GM19023 (cell line): ENCODE data around the gene EPB41L4A.

Source experiments
- ATAC-seq: cut with Tn5 transposase; IDR thresholded peaks from one replicate; pipeline ENCODE4 v1.9.1; 2021; ENCODE audit warnings: mild to moderate bottlenecking, moderate library complexity; ENCODE audit not compliant: unreplicated experiment

EPB41L4A gene

DNA sequence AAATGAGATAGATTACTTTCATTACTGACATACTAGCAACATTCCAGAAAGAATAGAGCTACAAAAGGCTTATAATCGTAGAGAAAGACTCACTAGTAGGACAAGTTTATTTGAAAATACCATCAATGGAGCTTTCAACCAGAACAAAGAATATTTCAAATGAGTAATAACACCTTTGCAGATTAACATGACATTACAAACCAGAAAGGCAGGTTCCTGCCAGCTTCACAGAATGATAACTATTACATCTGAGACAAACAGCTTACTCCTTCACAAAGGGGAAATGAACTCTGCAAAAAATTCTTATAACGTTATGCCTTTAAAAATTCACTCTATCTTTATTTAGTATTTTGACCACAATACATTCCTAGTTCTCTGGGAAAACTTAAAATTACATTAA, 103.1 kb downstream of the EPB41L4A start:
- no peak for ATAC-seq

DNA sequence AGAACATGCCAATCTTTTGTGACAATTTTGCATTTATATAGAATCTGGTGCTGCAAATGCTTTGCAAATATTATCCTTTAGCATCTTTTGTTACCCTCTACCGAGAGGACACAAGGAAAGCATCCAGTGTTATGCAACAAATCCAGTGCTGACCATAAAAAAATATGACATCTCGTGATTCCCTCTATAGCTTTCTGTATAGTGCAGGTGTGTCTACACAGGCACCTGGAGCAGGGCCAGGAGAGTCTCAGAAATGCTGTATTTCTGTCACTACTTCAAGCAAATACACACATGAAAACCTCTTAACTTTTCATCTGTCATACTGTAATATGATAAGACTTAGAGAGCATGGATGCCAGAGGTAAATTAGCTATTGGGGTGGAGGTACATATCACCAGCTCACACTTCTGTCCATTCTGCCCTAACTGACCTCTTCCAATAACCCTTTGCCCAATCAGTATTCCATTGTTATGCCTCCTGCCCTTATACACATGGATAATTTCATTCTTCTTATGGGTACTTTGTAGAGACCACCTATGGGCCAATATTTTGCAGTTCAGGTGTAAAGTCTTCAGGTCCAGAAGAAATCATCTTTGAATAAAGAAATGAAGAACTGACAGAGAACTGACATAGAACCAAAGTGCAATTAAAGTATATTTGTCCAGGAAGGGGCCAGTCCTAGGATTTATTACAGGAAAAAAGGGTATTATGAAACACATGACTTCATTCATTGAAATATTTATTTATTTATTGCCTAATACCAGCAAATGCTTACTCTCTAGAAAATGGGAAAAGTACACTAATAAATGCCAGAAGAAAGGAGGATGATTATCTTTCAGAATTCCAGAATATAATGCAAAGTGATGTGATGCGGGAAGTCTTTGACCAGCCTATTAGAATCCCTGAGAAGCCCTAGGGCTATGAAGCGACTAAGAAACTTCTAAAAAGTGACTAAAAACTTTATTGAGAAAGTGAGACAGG, 106.5 kb downstream of the EPB41L4A start:
- no peak for ATAC-seq

DNA sequence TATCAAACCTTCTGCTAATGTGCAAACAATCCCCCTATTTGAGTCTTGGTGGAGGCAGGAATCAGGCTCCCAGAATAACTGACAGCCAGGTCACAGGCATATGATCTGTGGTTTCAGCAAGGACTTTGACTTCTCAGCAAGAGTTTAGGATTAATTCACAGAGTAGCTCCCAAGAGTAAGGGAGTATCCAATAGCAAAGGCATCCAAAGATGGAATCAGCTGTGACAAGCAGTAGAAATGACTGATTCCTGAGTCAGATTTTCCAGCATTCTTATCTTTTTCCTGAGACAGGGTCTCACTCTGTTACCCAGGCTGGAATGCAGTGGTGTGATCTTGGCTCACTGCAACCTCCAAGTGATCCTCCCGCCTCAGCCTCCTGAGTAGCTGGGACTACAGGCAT, 108.3 kb downstream of the EPB41L4A start:
- ATAC-seq: no peak

DNA sequence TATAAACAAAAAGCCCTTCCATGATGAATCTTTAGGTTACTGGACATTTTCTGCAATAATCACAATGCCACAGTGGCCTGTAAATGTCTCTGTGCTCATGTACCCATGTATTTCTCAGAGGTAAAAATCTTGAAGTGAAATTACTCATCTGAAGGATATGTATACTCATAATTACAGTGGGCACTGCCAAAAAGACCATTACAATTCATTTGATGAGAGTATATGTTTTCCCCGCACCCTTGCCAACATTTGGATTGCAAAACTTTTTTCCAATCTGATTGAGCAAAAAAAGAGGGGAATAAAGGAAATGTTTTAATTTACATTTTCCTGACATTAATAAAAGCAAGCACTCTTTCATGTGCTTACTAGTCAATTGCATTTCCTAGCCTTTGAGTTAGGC, 110.5 kb downstream of the EPB41L4A start:
- ATAC-seq: no peak

DNA sequence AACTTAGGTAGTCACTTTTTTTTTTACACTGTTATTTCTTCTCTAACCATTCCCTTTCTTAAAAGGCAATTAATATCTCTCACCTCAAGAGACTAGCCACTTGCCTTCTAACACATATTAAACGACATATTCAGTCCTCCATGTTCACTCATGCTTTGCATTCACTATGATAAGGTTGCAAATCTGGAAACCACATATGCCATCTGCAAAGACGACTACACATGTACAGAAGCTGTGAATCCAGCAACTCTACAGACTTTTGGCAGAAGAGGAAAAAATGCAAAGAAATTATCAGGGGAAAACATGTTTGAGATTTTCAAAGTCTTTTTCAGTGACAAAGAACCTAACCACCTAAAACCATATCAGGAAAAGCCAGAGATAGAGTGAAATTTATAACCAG, 112.1 kb downstream of the EPB41L4A start:
- no peak for ATAC-seq

DNA sequence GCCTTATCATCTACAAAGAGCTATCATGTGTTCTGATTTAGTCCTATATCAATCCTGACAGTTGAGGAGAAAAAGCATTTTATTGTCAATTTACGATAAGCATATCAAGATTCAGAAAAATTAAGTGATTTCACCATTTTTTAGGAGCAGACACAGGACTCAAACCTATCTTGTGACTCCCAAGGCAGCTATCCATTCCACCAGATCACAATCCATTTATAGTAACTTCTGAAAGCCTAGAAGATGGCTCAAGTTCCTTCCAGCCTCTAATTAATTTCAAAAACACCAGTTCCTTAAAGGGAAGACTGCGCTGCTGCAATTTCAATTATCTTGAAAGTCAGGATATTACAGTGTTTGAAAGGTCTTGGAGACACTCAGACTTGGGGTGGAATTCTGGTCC, 114.3 kb downstream of the EPB41L4A start:
- ATAC-seq: no peak

DNA sequence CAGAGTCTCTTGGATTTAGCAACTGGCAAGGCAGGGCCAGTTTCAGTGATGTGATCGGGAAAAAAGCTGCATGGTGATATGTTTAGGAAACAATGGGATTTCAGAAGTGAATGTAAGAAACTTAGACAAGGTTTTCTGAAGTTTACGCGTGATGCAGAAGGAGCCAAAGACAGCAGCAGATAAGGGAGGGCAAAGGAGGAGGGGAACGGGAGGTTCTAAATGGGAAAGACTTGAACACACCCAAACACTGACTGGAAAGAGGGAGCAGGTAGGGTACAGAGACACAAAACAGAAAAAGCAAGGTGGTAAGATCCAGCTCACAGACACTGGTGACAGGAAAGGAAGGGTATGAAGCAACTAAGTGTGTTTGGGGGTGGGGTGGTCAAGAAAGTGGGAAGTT, 115.4 kb downstream of the EPB41L4A start:
- no peak for ATAC-seq

DNA sequence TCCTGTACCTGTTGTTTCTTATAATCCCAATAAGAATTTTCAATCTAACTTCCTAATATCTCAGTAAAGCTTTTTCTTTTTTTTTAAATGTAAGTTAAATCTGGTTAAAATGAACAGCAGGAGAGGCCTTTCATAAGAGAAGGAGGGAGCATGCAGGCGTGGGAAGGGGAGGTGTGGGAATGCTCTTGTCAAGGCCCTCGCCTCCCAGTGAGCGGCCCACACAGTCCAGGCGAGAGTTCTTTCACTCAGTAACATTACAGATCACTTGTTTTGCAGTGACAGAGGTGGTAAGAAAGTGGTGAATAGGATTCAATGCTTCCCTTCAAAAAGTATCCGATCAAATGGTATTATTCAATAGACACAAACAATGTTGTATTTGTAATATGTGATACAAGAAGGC, 125.0 kb downstream of the EPB41L4A start:
- ATAC-seq: no peak

DNA sequence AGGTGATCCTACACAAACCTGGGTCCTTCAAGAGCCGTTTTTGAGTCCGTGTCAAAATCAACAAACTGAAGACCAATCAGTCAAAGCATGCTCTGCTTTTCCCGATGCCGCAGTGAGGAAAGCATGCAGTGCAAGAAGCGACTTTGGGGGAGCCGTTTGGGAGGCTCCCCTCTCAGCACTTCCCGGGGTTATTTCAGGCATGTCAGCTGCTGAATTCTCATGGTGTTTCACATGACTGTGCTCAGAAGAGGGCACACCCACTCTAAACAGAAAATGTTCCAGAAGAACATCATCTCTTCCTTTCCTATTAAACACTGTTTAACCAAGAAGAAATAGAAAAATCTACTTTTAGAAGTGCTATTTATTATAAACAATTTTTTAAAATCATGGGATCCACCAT, 125.5 kb downstream of the EPB41L4A start:
- ATAC-seq: no peak

DNA sequence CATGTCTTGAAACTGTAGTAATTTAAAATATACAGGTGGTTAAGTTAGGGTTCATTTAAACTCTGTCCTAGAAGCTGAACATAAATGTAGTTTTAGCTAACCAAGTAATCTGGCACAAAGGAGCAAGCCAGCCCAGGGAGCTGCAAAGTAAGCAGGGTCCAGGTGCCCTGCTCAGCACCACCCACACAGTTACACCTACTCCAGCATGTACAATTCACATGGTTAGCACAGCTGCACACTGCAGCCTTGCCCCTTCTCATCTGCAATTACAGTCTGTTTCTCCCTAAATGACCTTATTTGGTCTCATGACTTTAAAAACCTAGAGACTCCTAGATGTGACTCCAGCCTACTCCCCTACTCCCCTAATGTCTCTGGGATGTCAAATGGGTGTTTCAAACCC, 128.4 kb downstream of the EPB41L4A start:
- ATAC-seq: no peak

DNA sequence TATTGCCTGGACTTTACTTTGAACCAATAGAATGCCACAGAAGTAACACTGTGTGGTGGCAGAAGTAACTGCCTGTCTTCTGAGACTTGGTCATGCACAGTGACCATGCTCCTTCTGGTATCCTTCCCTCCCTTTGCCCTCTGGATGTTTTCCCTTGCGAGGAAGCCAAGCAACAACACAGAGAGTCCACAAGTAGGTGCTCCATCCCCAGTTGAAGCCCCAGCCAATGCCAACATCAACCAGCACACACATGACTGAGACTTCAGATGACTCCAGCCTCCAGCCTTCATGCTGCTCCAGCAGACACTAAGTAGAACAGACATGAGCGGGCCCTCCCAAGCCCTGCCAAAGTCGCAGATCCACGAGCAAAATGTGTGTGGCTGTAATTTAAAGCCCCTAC, 129.6 kb downstream of the EPB41L4A start:
- ATAC-seq: no peak

DNA sequence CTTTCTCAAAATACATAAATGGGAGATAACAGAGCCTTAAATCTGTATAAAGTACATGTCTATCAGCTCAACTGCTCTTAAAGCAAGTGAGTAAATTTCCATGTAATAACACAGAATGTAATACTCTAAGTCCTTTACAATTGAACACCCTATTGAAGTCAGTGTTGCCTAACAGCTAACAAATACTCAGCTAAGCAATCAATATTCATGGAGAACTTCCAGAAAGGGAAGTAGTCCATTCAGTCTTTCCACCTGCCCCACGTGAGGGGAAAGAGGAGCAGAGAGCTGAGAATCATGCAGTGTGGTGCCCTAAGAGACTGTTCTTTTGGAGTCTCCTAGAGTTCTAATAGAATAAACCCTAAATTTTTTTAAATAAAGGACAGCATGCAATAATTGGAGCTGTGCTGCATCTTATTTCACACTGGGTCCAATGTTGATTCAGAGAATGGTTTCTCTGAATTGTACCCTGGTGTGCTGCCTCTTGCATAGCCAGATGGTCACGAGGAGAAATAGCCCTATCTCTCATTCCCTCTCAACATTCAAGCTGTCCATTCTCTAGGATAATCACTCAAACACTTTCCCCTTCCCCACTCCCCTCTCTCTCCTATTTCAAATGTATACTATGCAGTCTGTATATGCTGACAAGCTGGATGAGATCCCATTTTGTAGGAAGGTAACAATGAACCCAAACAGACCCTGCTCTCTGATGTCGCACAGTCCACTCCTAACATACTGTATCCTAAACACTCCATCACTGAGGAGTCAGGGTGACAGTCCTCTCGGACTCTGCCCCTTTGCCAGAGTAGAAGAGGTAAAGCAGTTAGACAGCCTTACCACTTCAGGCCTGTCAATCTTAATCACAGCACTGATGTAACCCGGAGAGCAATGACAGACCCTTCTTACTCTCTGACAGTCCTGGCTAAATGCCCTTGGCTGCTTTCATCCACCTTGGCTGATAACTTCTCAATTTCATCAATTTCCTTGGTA, 134.8 kb downstream of the EPB41L4A start:
- ATAC-seq: no peak

DNA sequence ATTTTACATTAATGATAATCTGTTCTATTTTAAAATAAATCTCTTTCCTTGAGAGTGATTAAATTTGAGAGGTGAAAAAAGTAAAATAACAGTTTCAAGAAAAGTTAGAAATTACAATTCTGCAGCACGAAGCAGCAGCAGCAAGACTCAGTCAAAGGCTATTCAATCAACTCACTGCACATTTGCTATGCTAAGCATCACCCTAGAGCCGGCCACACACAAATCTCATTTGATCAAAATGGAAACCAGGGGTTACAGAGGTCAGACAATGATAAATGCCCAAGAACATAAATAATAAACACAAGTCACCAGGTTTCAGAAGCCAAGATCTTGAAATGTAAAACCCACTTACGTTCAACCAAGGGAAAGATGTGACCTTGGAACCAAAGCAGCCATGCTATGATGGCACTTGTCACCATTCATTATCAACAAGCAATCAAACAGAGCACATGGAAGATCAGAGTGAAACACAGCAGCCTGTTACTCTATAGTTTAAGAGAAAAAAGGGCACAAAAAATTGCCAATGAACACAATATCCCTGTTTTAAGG, 136.0 kb downstream of the EPB41L4A start:
- ATAC-seq: no peak

DNA sequence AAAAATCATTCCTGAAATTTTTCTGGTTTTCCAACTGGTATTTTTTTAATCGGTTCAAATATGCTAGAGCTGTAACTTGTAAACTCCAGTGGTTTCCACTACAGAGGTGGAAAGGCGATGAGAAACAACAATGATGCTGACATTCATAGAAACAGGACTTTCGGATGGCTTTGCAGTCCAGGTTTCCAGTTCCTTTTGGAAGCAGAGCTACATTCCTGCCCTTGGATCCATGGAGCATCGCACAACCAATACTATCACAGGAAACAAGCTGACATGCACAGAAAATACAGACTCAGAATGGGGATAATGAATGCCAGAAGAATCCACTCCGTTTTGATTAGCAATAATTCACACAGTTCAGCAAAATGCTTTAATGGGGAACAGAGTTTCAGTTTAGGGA, 140.0 kb downstream of the EPB41L4A start:
- ATAC-seq: no peak

DNA sequence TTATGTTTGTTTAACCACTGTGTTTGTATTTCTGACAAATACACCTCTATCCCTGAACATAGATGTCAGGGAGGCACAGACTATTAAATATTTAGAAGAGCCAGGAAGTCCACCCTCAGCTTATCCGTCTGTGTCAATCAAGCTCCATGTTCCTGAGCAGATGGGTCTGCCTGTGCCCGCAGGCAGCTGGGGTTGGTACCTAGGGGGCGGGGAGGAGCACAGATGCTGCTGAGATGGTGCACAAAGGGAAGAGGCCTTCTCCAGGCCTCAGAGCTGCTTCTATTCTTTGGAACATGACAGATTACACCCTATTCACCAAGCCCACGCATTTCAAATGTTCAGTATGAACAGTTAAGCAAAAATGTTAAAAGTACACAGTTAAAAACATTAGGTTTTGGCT, 142.1 kb downstream of the EPB41L4A start:
- ATAC-seq: no peak

DNA sequence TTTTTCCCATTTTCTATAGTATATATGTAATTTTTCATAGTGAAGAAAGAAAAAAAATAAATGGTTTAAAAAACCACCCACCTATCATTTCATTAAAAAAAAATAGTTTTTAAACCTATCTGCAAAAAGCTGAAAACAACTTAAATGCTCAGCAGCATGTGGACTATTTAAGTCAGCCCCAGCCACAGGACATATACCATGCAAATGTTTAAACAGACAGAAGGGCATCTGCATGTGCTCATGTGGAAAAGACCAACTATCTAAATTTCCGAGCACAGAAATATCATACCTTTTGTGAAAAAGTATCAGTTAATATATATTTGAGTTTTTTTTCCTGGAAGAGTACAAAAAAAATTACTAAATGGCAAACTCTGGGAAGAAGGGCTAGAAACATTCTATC, 143.4 kb downstream of the EPB41L4A start:
- no peak for ATAC-seq

DNA sequence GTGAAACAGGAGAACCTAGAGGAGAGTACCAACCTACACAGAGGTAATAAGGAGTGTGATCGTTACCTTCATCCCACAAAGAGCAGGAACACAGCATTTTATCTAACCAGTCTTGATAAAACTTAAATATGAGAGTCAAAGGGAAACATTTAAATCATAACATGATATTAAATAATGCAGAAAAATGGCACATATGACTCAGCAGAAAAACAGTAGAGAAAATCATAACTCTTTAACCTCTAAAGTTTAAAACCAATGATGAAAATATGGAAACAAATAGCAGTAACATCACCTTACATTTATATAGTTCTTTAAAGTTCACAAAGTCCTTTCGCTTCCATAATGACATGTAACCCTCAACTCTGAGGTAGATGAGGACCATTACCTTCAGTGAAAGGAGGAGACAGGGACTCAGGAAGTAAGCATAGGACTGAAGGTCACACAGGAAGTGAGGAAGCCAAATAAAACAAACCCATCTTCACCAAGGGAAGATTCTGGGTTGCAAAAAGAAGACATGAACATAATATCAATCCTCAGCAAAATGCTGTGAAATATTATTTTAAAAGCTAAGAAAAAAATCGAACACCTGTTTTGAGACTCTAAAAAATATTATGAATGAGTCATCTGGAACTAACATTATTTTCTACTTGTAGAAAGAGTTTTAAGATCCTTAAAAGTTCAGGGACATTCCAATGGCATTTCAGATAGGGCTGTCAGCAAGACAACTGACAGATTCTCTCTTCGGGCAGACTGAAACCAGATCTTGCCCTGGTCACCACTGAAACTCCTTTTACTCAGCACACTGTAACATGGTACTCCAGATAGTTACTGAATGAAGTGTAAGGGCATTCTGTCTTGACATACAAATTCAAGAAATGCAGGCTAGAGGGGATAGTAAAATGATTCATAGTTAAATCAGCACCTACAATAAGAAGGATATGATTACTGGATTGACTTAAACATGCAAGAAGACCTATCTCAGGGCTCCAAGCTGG, 148.5 kb downstream of the EPB41L4A start:
- ATAC-seq: no peak

DNA sequence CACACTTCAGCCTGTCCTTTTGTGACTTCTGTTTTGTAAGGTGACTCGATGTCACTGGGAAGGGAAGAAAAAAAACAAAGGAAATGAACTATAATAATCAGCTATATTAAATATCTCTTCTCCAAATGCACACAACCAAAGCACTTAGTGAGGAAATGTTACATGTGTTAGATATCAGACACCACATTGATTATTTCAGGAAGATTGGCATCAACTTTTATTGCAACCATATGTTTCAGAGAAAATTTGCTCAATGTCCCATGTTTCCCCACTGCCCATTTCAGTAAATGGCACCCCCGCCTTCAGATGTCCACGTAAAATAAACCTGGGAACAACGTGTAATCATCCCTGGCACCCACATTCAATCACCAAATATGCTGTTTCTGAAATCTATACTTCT, 151.8 kb downstream of the EPB41L4A start:
- no peak for ATAC-seq

DNA sequence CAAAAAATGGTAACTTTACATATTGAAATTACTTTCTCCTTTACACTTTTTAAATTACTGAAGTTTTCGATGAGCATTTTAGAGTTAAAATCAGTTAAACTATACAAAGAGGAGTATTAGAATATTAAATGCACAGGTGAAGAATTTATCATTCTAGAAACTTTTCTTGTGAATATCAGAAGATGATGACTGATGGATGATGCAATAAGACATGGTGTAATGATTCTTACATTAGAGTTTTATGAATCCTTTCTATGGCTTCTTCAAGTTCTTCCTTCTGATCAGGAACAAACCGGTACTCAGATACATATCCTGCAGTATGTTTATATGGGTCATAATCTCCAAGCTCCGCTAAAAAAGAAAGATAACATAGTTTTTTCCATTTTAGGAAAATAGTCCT, 154.4 kb downstream of the EPB41L4A start:
- ATAC-seq: no peak

DNA sequence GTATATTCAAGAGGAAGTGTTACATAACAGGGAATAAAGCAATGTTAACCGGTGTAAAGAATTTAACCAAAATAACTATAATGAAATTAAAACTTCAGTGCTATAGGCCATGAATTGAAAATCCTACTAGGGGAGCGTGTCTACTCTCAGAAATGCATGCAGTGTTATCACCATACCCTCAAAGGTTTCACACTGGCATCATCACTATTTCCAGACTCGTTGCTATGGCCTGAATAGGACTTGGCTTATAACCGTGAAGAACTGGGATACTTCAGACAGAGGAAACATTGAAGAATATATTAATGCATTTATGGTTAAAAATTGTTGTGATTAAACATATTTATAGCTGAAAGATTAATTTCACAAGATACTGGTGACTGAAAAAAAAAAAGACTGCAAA, 154.9 kb downstream of the EPB41L4A start:
- ATAC-seq: no peak
